ENCODE results near the gene PNMA8C. TPM values are rescaled to one million over a fixed set of nuclear protein-coding genes. Genes with fewer than 3 reads are reported as not detected.

PNMA8C gene
- total RNA-seq, 6 donors from 2014 or later = under 0.01 to 0.27 TPM; not detected in 4

- TF ChIP-seq CTCF (IDR thresholded peaks at IDR 0.05) (no peak), POLR2A (IDR thresholded peaks at IDR 0.05) (no peak), EP300 (IDR thresholded peaks at IDR 0.05) (no peak), POLR2AphosphoS5 (IDR thresholded peaks at IDR 0.05) (no peak)
- 94 to 95% methylated on average over 9 to 10 of the region's 10 CpGs for WGBS, 2 donors
Measured at GRCh38 chr19:46386151-46386550, 42.6 kb downstream of the PNMA8C start.

GRCh38 chr19:46385636-46386035, 43.1 kb downstream of the PNMA8C start:
- Histone ChIP-seq H3K4me1 (no peaks in the 10 kb centered on the region), H3K36me3 (peaks cover 16 to 96% (median 80%) of the 10 kb centered on the region in 4 donors), H3K4me3 (no peak overlapping the region), H3K27me3 (no peaks in the 10 kb centered on the region), H3K9me3 (no peaks in the 10 kb centered on the region), H3K27ac (no peak overlapping the region)
- DNase-seq (no peak), ATAC-seq (ENCODE audit: low FRiP score in 2 of 2) (no peak)
- no peak for TF ChIP-seq EP300 (IDR thresholded peaks at IDR 0.05)
- TF ChIP-seq POLR2A (IDR thresholded peaks at IDR 0.05) = no peak
- TF ChIP-seq POLR2AphosphoS5 (IDR thresholded peaks at IDR 0.05) = no peak
- no peak for TF ChIP-seq CTCF (IDR thresholded peaks at IDR 0.05)
- 84 to 90% methylated on average over 11 of the region's 11 CpGs for whole genome bisulfite sequencing, 2 donors

More at GRCh38 chr19:46386151-46386550, 42.6 kb downstream of the PNMA8C start:
- Histone ChIP-seq H3K36me3 (peaks cover 20 to 96% (median 84%) of the 10 kb centered on the region in 4 donors), H3K27ac (no peak overlapping the region), H3K4me3 (no peak overlapping the region), H3K27me3 (no peaks in the 10 kb centered on the region), H3K4me1 (peaks cover 0 to under 1% (median 0%) of the 10 kb centered on the region in 4 donors), H3K9me3 (no peaks in the 10 kb centered on the region)
- DNase-seq = no peak
- ATAC-seq (ENCODE audit: low FRiP score in 2 of 2) = no peak

- Histone ChIP-seq H3K4me3 (no peak overlapping the region), H3K27ac (no peak overlapping the region), H3K27me3 (no peaks in the 10 kb centered on the region), H3K36me3 (peaks cover 12 to 96% (median 73%) of the 10 kb centered on the region in 4 donors), H3K4me1 (no peaks in the 10 kb centered on the region), H3K9me3 (no peaks in the 10 kb centered on the region)
- no peak for TF ChIP-seq POLR2A (IDR thresholded peaks at IDR 0.05)
- no peak for TF ChIP-seq EP300 (IDR thresholded peaks at IDR 0.05)
- no peak for TF ChIP-seq CTCF (IDR thresholded peaks at IDR 0.05)
- no peak for TF ChIP-seq POLR2AphosphoS5 (IDR thresholded peaks at IDR 0.05)
- ATAC-seq (ENCODE audit: low FRiP score in 2 of 2) (peak in 1 of 2 donors; percentile 38), DNase-seq (no peak)
- WGBS, 2 donors = 95 to 98% methylated on average over 11 of the region's 11 CpGs
Measured at GRCh38 chr19:46384396-46384795, 44.3 kb downstream of the PNMA8C start.

- H3K27me3 ChIP-seq = no peaks in the 10 kb centered on the region
- TF ChIP-seq CTCF (IDR thresholded peaks at IDR 0.05) (no peak), POLR2A (IDR thresholded peaks at IDR 0.05) (no peak), POLR2AphosphoS5 (IDR thresholded peaks at IDR 0.05) (no peak), EP300 (IDR thresholded peaks at IDR 0.05) (no peak)
- no peak overlapping the region for H3K4me3 ChIP-seq
- DNase-seq (no peak), ATAC-seq (ENCODE audit: low FRiP score in 2 of 2) (no peak)
- WGBS, 2 donors = 93 to 94% methylated on average over 6 of the region's 7 CpGs
- H3K27ac ChIP-seq = no peak overlapping the region
- no peaks in the 10 kb centered on the region for H3K9me3 ChIP-seq
- H3K4me1 ChIP-seq = no peaks in the 10 kb centered on the region
- peaks cover 10 to 96% (median 68%) of the 10 kb centered on the region in 4 donors for H3K36me3 ChIP-seq
Measured at GRCh38 chr19:46383846-46384245, 44.9 kb downstream of the PNMA8C start.

GRCh38 chr19:46383171-46383815, 45.4 kb downstream of the PNMA8C start:
- TF ChIP-seq POLR2A (IDR thresholded peaks at IDR 0.05) (no peak), EP300 (IDR thresholded peaks at IDR 0.05) (no peak), CTCF (IDR thresholded peaks at IDR 0.05) (no peak), POLR2AphosphoS5 (IDR thresholded peaks at IDR 0.05) (no peak)
- 91 to 92% methylated on average over 18 to 22 of the region's 23 CpGs for WGBS, 2 donors
- ATAC-seq (ENCODE audit: low FRiP score in 2 of 2) (no peak), DNase-seq (no peak)
- Histone ChIP-seq H3K36me3 (peaks cover 8 to 94% (median 63%) of the 10 kb centered on the region in 4 donors), H3K27me3 (no peaks in the 10 kb centered on the region), H3K4me3 (no peak overlapping the region), H3K4me1 (no peaks in the 10 kb centered on the region), H3K9me3 (no peaks in the 10 kb centered on the region), H3K27ac (no peak overlapping the region)
